ENCODE data around the gene TTLL9. TPM values are rescaled to one million over a fixed set of nuclear protein-coding genes. Genes with fewer than 3 reads are reported as not detected.

TTLL9 gene
- polyA plus RNA-seq, 1 experiment = 0.11 TPM

- Histone ChIP-seq H3K36me3 (ENCODE audit: control insufficient read depth, insufficient read depth, low read length) (no peaks in the 10 kb centered on the region), H3K4me3 (ENCODE audit: low read depth, low read length) (no peak overlapping the region), H3K27me3 (ENCODE audit: control insufficient read depth, insufficient read depth, low read length) (peaks cover 47% of the 10 kb centered on the region)
- ChIA-PET CTCF (interaction anchor here (0.8 to 5.2 kb wide), 6 partner anchors 7 to 171 kb away, joined by 3 to 54 read pairs (median 5); partner anchors contain the start of gene PDRG1), POLR2A (no interaction called here)
- no peak for DNase-seq (ENCODE audit: low read depth)
- TF ChIP-seq CTCF (IDR thresholded peaks at IDR 0.05; ENCODE audit: insufficient read depth, low read depth, low read length) = no peak
These were observed 11.0 kb upstream of the TTLL9 start for GRCh38 chr20:31859266-31859997.

- Histone ChIP-seq H3K36me3 (ENCODE audit: control insufficient read depth, insufficient read depth, low read length) (no peaks in the 10 kb centered on the region), H3K27me3 (ENCODE audit: control insufficient read depth, insufficient read depth, low read length) (peaks cover 46% of the 10 kb centered on the region), H3K4me3 (ENCODE audit: low read depth, low read length) (no peak overlapping the region)
- POLR2A ChIA-PET = no interaction called here
- CTCF ChIA-PET = interaction anchor here (1.0 to 5.2 kb wide), 5 partner anchors 8 to 171 kb away, joined by 3 to 54 read pairs (median 5); no protein-coding TSS in a partner anchor
- DNase-seq (ENCODE audit: low read depth) = no peak
- TF ChIP-seq CTCF (IDR thresholded peaks at IDR 0.05; ENCODE audit: insufficient read depth, low read depth, low read length) = no peak
These were observed 10.4 kb upstream of the TTLL9 start for GRCh38 chr20:31859998-31860380.

- Histone ChIP-seq H3K36me3 (ENCODE audit: control insufficient read depth, insufficient read depth, low read length) (no peaks in the 10 kb centered on the region), H3K27me3 (ENCODE audit: control insufficient read depth, insufficient read depth, low read length) (peaks cover 42% of the 10 kb centered on the region), H3K4me3 (ENCODE audit: low read depth, low read length) (no peak overlapping the region; the same call in 1 of the 2 replicates)
- no peak for DNase-seq (ENCODE audit: low read depth)
- ChIA-PET POLR2A (no interaction called here), CTCF (interaction anchor here (1.0 to 5.2 kb wide), 7 partner anchors 8 to 174 kb away, joined by 3 to 54 read pairs (median 5); no protein-coding TSS in a partner anchor)
- no peak for TF ChIP-seq CTCF (IDR thresholded peaks at IDR 0.05; ENCODE audit: insufficient read depth, low read depth, low read length)
These were observed 9.9 kb upstream of the TTLL9 start for GRCh38 chr20:31860390-31861134.

GRCh38 chr20:31861135-31861384, 9.4 kb upstream of the TTLL9 start:
- no peak for TF ChIP-seq CTCF (IDR thresholded peaks at IDR 0.05; ENCODE audit: insufficient read depth, low read depth, low read length)
- Histone ChIP-seq H3K4me3 (ENCODE audit: low read depth, low read length) (peak overlapping the region; percentile 33), H3K36me3 (ENCODE audit: control insufficient read depth, insufficient read depth, low read length) (no peaks in the 10 kb centered on the region), H3K27me3 (ENCODE audit: control insufficient read depth, insufficient read depth, low read length) (peaks cover 43% of the 10 kb centered on the region)
- ChIA-PET POLR2A (no interaction called here), CTCF (interaction anchor here (1.0 to 5.2 kb wide), 4 partner anchors 9 to 174 kb away, joined by 3 to 54 read pairs (median 4); no protein-coding TSS in a partner anchor)
- DNase-seq (ENCODE audit: low read depth) = no peak

- TF ChIP-seq CTCF (IDR thresholded peaks at IDR 0.05; ENCODE audit: insufficient read depth, low read depth, low read length) = no peak
- ChIA-PET POLR2A (no interaction called here), CTCF (interaction anchor here (1.0 to 5.2 kb wide), 5 partner anchors 9 to 173 kb away, joined by 3 to 54 read pairs (median 5); no protein-coding TSS in a partner anchor)
- no peak for DNase-seq (ENCODE audit: low read depth)
- H3K36me3 ChIP-seq (ENCODE audit: control insufficient read depth, insufficient read depth, low read length) = no peaks in the 10 kb centered on the region
- peaks cover 42% of the 10 kb centered on the region for H3K27me3 ChIP-seq (ENCODE audit: control insufficient read depth, insufficient read depth, low read length)
- peak overlapping the region; percentile 33 for H3K4me3 ChIP-seq (ENCODE audit: low read depth, low read length)
These were observed 8.9 kb upstream of the TTLL9 start for GRCh38 chr20:31861385-31862156.

Measured in BJ (cell line).